ENCODE results near the gene SUMF1.
"Not testable (repeated sequence)": the region's sequence is repeated elsewhere in the genome, so short reads cannot be mapped to it uniquely, and the experiment has no call there.

SUMF1 gene

GRCh38 chr3:4461468-4462090 lies 5.5 kb downstream of the SUMF1 start:
- no peak for DNase-seq (ENCODE audit: low read depth)

DNA sequence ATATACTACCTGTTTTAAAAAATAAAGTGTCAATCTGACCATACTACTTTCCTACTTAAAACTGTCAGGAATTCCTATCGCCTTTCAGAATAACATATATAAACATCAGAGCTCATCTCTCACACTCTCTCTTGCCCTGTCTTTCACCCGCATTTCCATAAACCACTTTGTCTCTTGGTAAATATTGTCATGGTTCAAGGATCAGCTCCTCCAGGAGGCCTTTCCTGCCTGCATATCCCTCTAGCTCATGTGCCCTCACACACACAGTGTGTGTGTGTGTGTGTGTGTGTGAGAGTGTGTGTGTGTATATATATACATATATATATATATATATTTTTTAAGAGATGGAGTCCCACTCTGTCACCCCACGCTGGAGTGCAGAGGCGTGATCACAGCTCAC lies 6.7 kb downstream of the SUMF1 start:
- no peak for DNase-seq (ENCODE audit: low read depth)

- DNase-seq (ENCODE audit: low read depth): no peak
Measured at GRCh38 chr3:4458961-4459360, 8.1 kb downstream of the SUMF1 start.

GRCh38 chr3:4456780-4457179 lies 10.3 kb downstream of the SUMF1 start:
- not testable (repeated sequence) for DNase-seq (ENCODE audit: low read depth)

DNA sequence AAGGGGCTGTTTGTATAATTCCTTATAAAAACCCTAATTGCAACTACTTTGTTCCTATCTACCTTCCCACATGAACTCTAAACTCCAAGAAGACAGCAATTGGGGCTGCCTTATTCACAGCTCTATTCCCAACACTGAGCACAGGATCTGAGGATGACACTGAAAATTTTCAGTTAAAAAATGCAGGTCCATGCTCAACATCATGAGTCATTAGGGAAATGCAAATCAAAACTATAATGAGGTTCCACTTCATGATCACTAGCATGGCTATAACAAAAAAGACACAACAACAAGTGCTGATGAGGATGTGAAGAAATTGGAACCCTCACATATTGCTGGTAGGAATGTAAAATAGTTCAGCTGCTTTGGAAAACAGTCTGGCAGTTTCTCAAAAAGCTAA lies 12.9 kb downstream of the SUMF1 start:
- DNase-seq (ENCODE audit: low read depth): no peak

- no peak for DNase-seq (ENCODE audit: low read depth)
Measured at GRCh38 chr3:4449043-4449805, 17.8 kb downstream of the SUMF1 start.

- no peak for DNase-seq (ENCODE audit: low read depth)
Measured at GRCh38 chr3:4448187-4448586, 18.9 kb downstream of the SUMF1 start.

DNA sequence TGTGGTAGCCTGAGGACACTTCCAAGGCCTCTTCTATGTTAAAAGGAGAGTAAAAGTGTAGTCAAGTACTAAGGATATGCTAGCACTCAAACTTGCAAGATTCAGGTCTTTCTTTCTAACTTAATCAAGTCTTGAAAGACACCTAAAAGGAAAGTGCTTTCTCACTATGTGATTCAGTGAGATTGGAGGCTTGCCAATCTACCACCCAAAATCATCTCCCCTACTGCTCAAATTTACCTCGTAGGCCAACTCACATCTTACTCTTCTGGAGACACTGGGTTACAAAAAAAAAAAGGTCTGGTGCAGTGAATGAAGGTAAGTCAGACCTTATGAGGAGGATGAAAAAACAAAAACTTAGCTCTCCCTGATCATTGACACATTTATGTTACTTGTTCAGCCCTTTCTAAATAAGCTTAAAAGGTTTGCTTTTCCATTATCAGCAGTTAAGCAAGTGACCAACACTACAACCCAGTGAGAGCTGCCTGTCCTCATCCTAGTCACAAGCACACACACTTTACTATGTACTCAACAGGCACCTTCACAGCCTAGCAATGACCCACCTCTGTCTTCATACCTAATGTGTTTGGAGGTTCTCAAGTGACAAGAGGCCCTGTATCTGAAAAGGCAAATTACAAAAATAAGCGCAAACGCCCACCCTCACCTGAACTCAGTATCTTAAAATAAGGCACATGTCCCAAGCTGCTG lies 19.6 kb downstream of the SUMF1 start:
- no peak for DNase-seq (ENCODE audit: low read depth)

DNA sequence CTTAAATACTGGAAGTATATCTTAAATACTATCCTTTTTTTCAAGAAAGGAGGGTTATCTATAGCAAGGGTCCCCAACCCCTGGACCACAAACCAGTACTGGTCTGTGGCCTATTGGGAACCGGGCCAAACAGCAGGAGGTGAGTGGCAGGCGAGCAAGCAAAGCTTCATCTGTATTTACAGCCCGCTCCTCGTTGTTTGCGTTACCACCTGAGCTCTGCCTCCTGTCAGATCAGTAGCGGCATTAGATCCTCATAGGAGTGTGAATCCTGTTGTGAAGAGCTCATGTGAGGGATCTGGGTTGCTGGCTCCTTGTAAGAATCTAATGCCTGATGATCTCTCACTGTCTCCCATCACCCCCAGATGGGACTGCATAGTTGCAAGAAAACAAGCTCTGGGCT lies 26.1 kb downstream of the SUMF1 start:
- no peak for DNase-seq (ENCODE audit: low read depth)

- no peak for DNase-seq (ENCODE audit: low read depth)
Measured at GRCh38 chr3:4438296-4438695, 28.8 kb downstream of the SUMF1 start.

DNA sequence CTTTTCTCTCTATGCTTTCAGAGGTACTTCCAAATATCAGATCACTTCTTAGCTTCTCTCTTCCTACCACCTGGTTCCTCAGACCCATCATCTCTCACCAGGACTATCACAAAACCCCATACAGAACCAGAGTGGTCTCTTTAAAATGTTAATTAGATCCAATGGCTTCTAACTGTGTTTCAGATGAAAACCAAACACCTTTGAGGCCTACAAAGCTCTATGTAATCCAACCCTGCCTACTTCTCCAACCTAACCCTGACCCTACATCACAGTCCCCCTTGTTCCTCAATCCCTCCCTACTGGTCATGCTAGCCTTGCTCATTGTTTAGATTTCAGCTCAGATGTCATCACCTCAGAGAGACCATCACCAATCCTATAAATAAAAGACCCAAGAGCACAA lies 34.8 kb downstream of the SUMF1 start:
- no peak for DNase-seq (ENCODE audit: low read depth)

- DNase-seq (ENCODE audit: low read depth): no peak
Measured at GRCh38 chr3:4429648-4430350, 37.3 kb downstream of the SUMF1 start.

- DNase-seq (ENCODE audit: low read depth): no peak
Measured at GRCh38 chr3:4426782-4427344, 40.2 kb downstream of the SUMF1 start.

GRCh38 chr3:4426261-4426781 lies 40.7 kb downstream of the SUMF1 start:
- no peak for DNase-seq (ENCODE audit: low read depth)

DNA sequence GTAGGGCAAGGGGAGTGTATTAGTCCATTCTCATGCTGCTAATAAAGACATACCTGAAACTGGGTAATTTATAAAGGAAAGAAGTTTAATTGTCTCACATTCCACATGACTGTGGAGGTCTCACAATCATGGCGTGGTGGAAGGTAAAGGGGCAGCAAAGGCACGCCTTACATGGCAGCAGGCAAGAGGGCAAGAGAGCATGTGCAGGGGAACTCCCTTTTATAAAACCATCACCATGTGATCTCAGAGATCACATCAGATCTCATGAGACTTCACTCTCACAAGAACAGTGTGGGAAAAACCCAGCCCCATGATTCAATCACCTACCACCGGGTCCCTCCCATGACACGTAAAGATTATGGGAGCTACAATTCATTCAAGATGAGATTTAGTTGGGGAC lies 41.4 kb downstream of the SUMF1 start:
- DNase-seq (ENCODE audit: low read depth): no peak

GRCh38 chr3:4425055-4425454 lies 42.0 kb downstream of the SUMF1 start:
- DNase-seq (ENCODE audit: low read depth): no peak

- no peak for DNase-seq (ENCODE audit: low read depth)
Measured at GRCh38 chr3:4421121-4421520, 45.9 kb downstream of the SUMF1 start.

GRCh38 chr3:4419920-4420319 lies 47.1 kb downstream of the SUMF1 start:
- no peak for DNase-seq (ENCODE audit: low read depth)

GRCh38 chr3:4419386-4419785 lies 47.7 kb downstream of the SUMF1 start:
- no peak for DNase-seq (ENCODE audit: low read depth)

DNA sequence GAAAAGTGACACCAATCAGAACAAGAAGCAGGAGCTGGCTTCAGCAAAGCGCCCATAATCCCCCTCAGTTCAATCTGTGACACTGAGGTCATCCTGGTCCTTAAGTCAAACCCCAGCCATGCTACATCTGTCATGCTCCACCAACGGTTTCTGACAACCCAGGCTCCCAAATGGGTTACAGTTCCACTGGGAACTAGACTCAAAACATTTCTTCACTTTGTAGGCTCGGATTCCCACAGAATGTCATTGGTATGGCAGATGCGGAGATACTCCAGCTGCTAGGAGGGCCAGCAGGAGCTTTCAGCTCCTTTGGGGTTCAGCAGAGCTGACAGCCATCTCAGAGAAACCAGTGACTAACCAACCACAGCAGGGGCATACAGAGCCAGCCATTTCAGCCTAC lies 48.9 kb downstream of the SUMF1 start:
- DNase-seq (ENCODE audit: low read depth): no peak

DNA sequence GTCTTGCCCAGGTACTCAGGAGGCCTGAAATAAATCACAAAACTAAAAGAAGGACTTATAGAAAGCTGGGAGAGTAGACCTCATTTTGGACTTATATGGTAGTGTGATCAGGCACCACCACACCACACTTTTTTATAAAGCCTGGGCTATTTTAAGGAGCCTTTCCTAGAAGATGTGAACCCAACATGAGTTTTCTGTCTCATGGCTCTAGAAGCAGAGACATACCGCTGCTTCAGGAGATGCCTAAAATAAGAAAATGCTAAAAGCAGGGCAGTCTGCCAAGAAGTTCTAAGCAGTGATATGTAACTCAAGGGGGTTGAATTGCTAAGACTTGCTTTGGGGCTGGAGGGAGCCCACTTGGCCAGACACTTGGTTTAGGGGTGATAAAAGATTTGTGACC lies 49.6 kb downstream of the SUMF1 start:
- no peak for DNase-seq (ENCODE audit: low read depth)

- DNase-seq (ENCODE audit: low read depth): no peak
Measured at GRCh38 chr3:4416961-4417360, 50.1 kb downstream of the SUMF1 start.
